ENCODE results near the gene C19orf12.

Gene C19orf12

GRCh38 chr19:29695765-29696564, 19.1 kb downstream of the C19orf12 start:
- DNase-seq = no peak

GRCh38 chr19:29694669-29695627, 20.1 kb downstream of the C19orf12 start:
- peak; percentile 52 to 74 for DNase-seq

DNA sequence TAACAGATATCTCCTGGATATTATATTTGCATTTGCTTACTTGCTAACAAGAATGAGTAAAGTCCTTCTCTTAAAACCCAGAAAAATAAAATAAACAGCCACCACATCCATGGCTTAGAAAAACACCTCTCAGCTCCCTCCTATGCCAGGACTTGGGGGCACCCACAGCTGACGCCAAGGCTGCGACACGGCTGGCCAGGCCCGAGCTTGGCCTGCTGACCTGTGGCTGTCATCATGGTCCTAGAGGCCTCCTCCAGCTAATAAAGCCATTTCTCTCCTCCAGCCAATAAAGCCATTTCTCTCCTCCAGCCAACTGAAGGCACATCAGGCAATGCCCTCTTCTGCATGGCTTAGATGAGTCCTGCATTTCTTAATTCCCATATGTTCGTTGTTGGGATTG, 20.9 kb downstream of the C19orf12 start:
- no peak for DNase-seq

DNA sequence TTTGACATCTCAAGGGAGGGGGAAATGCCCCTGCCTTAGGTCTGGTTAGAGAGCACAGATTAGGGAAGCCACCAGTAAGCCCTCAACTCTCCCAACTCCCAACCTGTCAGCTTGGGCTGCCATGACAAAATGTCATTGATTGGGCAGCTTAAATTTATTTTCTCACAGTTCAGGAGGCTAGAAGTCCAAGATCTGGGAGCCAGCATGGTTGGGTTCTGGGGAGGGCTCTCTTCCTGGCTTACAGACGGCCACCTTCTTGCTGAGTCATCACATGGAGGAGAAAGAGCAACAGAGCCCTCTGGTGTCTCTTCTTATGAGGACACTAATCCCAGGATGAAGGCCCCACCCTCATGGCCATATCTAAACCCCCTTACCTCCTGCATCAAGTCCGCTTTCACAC, 24.2 kb downstream of the C19orf12 start:
- peak in 1 of 2 experiments; percentile 17 for DNase-seq

GRCh38 chr19:29687897-29688728, 26.9 kb downstream of the C19orf12 start:
- no peak for DNase-seq

DNA sequence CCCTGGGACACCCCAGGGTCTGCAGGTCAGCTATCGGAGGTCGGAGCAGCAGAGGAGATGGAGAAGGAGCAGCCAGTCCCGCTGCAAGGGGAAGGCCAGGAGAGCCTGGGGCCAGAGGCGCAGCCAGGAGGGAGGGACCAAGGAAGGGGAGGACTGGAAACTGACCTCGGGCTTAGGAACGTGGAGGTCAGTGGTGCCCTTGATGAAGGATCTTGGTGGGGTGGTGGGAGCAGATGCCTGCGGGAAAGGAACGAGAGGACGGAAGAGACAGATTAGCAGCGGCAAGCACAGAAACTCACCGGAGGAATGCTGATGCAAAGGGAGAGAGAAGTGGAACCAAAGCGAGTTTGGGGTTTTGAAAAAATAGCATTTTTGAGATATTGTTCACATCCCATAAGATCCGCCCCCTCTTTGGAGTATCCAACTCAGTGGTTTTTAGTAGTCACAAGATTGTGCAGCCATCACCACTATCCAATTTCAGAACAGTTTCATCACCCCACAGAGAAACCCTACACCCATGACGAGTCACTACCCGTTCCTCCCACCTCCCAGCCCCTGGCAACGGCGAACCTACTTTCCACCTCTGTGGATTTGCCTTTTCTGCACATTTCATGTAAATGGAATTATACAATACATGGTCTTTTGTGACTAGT, 27.7 kb downstream of the C19orf12 start:
- DNase-seq = no peak

- no peak for DNase-seq
These were observed 28.7 kb downstream of the C19orf12 start for GRCh38 chr19:29686285-29686805.

DNA sequence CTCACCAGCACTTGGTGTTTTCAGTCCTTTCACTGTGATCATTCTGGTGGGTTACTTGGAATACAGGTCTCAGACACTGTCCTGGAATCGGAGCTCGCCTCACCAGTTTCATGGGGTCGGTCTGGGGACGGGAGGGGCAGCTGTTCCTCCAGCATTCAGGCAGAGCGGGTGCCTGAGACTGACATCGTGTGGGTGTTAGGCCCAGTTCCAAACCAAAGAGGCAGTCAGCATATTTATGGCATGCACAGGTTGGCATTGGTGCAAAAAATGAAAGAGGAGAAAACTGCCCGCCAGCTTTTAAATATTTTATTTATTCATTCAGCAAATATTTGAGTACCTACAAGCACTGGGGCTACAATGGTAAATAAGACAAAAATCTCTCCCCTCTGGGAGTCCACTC, 29.7 kb downstream of the C19orf12 start:
- DNase-seq = no peak

DNA sequence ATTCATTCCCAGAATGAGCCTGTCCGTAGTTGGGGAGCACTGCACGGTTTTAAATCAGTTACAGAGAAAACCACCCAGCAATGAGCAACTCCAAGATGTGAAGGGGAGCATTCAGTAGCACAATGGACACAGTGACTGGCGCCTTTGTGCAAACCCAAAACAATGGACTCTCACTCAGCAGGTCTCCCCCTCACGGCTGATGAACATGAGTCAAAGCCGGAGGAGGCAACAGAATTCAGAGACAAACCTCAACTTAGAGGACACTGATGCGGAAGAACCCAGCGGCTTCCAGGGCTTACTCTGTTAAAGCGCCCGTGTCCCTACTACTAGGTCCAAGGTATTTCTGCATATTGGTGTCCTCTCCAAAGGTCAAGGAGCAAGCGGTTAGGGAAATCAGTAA, 32.1 kb downstream of the C19orf12 start:
- no peak for DNase-seq

GRCh38 chr19:29682236-29682895, 32.7 kb downstream of the C19orf12 start:
- DNase-seq = no peak

GRCh38 chr19:29681422-29682235, 33.4 kb downstream of the C19orf12 start:
- no peak for DNase-seq

DNA sequence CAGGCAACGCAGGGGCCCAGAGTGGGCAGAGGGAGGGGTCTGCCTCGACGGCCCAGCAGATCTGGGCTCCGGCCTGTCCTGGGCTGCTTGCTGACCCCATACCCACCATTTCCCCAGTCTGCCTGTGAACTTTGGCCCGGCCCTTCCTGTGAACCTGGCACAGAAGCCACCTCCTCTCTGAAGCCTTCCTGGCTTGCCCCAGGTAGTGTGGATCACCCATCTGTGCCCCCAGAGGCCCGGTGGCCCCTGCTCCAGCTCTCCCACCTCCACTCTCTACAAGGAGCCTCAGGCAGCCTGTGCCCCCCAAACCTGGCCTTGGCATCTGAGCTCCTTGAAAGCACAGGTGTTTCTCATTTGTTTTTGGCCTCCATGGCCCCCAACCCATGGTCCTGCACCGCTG, 34.1 kb downstream of the C19orf12 start:
- DNase-seq = no peak

GRCh38 chr19:29680447-29680846, 34.6 kb downstream of the C19orf12 start:
- no peak for DNase-seq

DNA sequence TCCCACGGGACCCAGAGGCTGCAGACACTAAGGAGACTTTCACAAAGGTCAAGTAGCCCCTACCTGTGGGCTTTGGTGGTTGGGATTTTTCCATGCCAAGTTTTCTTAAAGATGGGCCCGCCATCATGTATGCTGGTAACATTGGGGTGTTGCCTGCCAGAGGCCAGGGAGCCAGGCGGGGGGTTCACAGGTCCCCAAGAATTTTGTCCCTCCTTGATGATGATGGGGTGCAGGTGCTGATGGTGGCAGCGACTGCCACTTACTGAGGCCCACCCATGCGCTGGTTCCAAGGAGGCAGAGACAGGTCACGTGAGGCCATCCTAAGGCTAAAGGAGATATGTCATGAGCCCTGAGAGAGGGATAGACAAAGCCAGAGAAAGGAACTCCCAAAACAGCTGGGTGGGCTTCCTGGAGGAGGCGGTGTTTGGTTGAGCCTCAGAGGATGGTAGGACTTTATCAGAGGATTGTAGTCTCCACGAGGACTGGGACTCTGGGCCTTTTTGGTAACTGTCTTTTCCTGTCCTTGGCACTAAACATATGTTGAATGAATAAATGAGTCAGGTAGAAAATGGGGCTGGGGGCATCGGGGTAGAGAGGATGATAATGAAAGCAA, 35.4 kb downstream of the C19orf12 start:
- no peak for DNase-seq

DNA sequence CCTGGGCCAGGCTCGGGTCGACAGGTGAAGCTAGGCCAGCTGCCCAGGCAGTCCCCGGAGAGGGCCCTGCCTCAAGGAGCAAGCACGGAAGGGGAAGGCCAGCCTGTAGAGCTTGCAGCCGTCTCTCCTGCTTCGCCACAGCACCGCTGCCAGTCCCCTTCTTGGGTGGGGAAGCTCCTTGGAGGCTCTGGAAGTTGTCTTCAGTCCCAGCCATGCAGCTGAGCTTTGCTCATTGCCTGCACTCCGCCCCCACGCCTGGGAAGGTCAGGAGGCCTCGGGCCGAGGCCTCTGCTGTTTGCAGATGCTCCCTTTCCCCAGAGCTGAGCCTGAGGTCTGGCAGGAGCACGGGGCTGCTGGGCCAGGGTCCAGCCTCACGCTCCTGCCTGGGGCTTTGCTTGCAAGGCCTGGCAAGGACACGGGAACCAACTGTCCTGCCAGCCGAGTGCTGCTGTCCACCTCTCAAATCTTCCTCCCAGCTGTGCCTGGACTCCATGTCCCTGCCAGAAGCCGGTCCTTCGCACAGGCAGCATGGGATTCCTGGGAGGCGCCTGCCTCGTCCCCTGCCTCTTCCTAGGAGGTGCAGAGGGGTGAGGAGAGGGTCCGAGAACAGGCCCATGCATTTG, 36.5 kb downstream of the C19orf12 start:
- no peak for DNase-seq

- DNase-seq = no peak
These were observed 37.9 kb downstream of the C19orf12 start for GRCh38 chr19:29677001-29677817.

DNA sequence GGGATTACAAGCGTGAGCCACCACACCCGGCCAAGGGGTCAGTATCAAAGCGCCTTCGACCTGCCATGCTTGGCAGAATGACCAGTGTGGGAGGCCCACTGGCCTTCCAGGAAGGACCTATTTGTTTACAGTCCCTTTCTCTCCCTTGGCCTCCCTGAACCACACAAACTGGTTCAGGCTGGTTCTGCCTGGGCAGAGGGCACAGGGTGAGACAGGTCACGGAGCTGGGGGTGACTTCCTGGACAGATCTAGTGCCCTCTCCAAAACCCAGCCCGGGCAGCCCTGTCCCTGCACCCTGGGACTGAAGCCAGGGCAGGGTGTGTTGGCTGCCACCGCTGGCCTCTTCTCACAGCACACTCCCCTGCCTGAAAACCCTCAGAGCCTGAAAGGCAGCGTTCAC, 38.5 kb downstream of the C19orf12 start:
- DNase-seq = no peak

DNA sequence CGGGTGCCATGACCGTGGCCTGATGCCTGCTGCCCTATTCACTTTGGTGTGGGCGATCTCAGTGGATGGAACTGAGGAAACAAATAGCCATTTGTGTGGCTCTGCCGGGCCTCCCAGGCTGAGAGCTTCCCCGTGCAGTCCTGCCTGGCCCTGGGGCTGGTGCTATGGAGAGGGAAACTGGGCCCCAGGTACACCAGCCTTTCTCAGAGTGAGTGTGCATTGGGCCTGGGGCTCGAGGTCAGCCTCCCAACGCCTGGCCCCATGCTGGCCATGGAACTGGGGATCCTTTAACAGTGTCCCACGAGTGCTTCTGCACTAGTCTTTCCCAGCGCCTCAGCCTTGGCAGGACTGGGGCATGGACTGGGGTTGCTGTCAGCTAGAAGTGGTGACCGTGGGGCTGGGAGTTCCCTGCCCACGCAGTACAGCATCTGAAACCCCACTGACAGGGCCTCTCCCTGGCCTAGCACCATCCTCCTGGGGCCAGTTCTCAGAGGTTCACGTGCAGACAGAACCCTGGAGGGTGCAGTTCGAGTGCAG, 39.3 kb downstream of the C19orf12 start:
- DNase-seq = no peak
